Naive thymus-derived CD8-positive, alpha-beta T cell (primary cell): ENCODE results near the gene GOLGA8Q. TPM values are rescaled to one million over a fixed set of nuclear protein-coding genes. Genes with fewer than 3 reads are reported as not detected.
"Not testable (repeated sequence)": the region's sequence is repeated elsewhere in the genome, so short reads cannot be mapped to it uniquely, and the experiment has no call there.

Source experiments
- ATAC-seq, 2 donors: fragments of 150-1000 bp; cut with Tn5 transposase in 1 of 2; sonication (Bioruptor Pico), chemical (Tn5 transposase) in 1 of 2; 1 replicate in 1 of 2; 2 replicates in 1 of 2; pipeline ENCODE4 v1.10.0; 2021; ENCODE audit warnings: mild to moderate bottlenecking in 2 of 2, moderate library complexity in 2 of 2
- POLR2A ChIA-PET: fragments of 350-600 bp; sonication (Branson Sonifier 250); formaldehyde crosslinking; loops from one replicate; lab custom pipeline; 2021; ENCODE audit warnings: antibody characterized with exemption; lab: Charles Lee
- DNase-seq, 10 donors: peaks; one replicate each; pipeline versions ENCODE4 v3.0.0 to v3.0.0-alpha.2; 2020 to 2022
- H3K27ac Mint-ChIP-seq, 10 donors: one replicate each; pipeline ENCODE4 v1.8.0; 2020 to 2022; ENCODE audit warnings: mild to moderate bottlenecking in 10 of 10, mixed read lengths in 10 of 10, moderate library complexity in 4 of 10, inconsistent platforms in 1 of 10
- H3K27me3 Mint-ChIP-seq, 5 donors: one replicate each; pipeline ENCODE4 v1.8.0; 2021 to 2022; ENCODE audit warnings: mixed read lengths in 5 of 5
- H3K36me3 Mint-ChIP-seq, 3 donors: one replicate each; pipeline ENCODE4 v1.8.0; 2020 to 2022; ENCODE audit warnings: mixed read lengths in 3 of 3, mild to moderate bottlenecking in 2 of 3, inconsistent platforms in 1 of 3
- H3K4me1 Mint-ChIP-seq, 4 donors: one replicate each; pipeline ENCODE4 v1.8.0; 2021 to 2022; ENCODE audit warnings: mixed read lengths in 4 of 4
- H3K4me3 Mint-ChIP-seq, 10 donors: one replicate each; pipeline ENCODE4 v1.8.0; 2020 to 2022; ENCODE audit warnings: mild to moderate bottlenecking in 10 of 10, mixed read lengths in 10 of 10, moderate library complexity in 6 of 10, inconsistent platforms in 1 of 10
- H3K9me3 Mint-ChIP-seq, 9 donors: one replicate each; pipeline ENCODE4 v1.8.0; 2020 to 2022; ENCODE audit warnings: mixed read lengths in 9 of 9, mild to moderate bottlenecking in 3 of 9, inconsistent platforms in 1 of 9, moderate library complexity in 1 of 9
- polyA plus RNA-seq, 3 donors: library from polyadenylated mRNA; unstranded; fragments of 300-500 nt; fragmentation: Illumina TruSeq; gene quantifications; one replicate each; pipeline ENCODE4 v1.2.3, GENCODE V29; 2021
- total RNA-seq, 8 experiments: library from RNA in 2 of 8; stranded (reverse) in 2 of 8; gene quantifications; one replicate each; pipeline ENCODE4 v1.2.3 and lab custom pipeline; 2021 to 2026

Gene GOLGA8Q
- total and polyA plus RNA-seq, 5 experiments from 2014 or later, result 2.6 TPM; not detected in 3

GRCh38 chr15:30598953-30599352, 47.1 kb downstream of the GOLGA8Q start:
- H3K36me3 Mint-ChIP-seq, POLR2A ChIA-PET, H3K4me3 Mint-ChIP-seq, H3K9me3 Mint-ChIP-seq, H3K27me3 Mint-ChIP-seq, H3K4me1 Mint-ChIP-seq, H3K27ac Mint-ChIP-seq, ATAC-seq: not testable (repeated sequence)
- peak in 2 of 10 donors; percentile 4 to 27 for DNase-seq

- DNase-seq, POLR2A ChIA-PET, ATAC-seq, H3K4me3 Mint-ChIP-seq, H3K27me3 Mint-ChIP-seq, H3K36me3 Mint-ChIP-seq, H3K4me1 Mint-ChIP-seq, H3K27ac Mint-ChIP-seq, H3K9me3 Mint-ChIP-seq: not testable (repeated sequence)
Measured at GRCh38 chr15:30603796-30604195, 51.9 kb downstream of the GOLGA8Q start, which contains the start of gene GOLGA8H. Gene GOLGA8H (plus strand): TSS chr15:30604028. CDS start chr15:30604126, 98 bp downstream.

Other genes starting within 250 kb of the GOLGA8Q start
- gene CHRFAM7A, start 158.5 kb upstream of the GOLGA8Q start, total RNA-seq, result not detected
- gene CHRFAM7A, start 158.5 kb upstream of the GOLGA8Q start, polyA plus RNA-seq, result not detected
- 1 to 10 TPM; 5.8 to 6.9 TPM for gene GOLGA8R, start 137.8 kb upstream of the GOLGA8Q start, total RNA-seq
- gene GOLGA8R, start 137.8 kb upstream of the GOLGA8Q start, polyA plus RNA-seq, result not detected
- gene GOLGA8H, start 52.0 kb downstream of the GOLGA8Q start, total RNA-seq, result not detected
- gene GOLGA8H, start 52.0 kb downstream of the GOLGA8Q start, polyA plus RNA-seq, result not detected